CD4-positive, alpha-beta T cell treated with Interleukin-17A for 1 hour (primary cell): ENCODE data around the gene NTRK1.

Experiments used
- DNase-seq: peaks from one replicate; pipeline ENCODE4 v3.0.0-alpha.2; 2020

Gene NTRK1

DNA sequence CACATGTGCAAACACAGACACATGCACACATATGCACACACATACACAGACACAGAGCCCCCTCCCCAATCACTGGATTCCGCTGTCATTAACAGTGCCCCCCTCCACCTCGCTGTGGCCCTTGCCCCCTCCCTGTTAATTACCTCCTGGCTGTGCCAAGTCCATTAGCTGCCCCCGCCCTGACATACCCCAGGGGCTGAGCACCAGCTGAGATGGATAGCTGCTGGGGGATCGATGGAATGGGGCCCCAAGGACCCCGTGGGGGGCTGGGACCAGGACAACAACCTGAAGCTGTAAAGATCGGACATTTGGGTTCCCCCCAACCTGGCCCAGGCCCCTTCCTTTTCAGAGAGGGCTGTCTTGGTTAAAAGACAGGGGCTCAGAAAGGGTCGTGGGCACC, 23.3 kb downstream of the NTRK1 start:
- DNase-seq: no peak

DNA sequence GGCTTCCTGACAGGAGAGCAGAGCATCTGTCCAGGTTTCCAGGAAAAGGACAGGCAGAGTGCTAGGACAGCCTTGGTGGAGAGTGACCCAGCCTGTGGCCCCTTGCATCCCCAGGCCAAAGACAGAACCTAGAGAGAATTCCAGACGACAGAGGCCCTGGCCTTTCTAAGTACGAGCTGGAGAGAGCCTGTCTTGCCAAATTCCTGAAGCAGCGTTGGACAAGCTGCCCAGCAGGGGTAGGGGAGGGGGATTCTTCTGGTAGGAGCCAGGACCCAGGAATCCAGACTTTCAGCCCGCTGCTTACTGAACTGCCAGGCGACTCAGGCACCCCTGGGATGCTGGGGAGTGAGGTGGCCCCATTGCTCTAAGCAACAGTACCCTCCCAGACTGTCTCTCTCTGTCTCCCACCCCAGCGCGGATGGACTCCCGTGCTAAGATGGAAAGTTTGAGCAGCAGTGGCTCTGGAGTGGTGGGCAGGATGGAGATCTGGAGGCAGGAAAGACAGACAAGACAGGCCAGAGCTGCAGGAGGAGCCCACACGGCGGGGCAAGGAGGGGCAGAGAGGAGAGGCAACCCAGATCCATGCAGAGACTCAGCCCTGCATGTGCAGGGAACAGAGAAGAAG, 24.0 kb downstream of the NTRK1 start:
- DNase-seq: no peak

DNA sequence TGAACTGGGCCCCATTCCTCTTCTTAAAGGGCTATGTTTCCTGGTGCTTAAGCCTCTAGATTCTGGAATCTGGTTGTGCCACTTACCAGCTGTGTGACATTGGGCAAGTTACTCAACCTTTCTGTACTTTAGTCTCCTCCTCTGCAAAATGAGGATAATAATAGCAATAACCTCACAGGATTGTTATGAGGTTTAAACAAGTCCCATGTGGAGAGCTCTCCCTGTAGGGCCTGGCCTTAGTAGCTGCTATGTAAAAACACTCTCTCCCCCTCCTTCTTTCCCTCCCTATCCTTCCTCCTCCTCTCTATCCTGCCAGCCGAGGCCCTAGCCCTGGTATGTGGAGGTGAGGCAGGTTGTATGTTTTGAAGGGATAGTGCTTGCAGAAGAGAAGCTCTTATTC, 24.6 kb downstream of the NTRK1 start:
- no peak for DNase-seq

DNA sequence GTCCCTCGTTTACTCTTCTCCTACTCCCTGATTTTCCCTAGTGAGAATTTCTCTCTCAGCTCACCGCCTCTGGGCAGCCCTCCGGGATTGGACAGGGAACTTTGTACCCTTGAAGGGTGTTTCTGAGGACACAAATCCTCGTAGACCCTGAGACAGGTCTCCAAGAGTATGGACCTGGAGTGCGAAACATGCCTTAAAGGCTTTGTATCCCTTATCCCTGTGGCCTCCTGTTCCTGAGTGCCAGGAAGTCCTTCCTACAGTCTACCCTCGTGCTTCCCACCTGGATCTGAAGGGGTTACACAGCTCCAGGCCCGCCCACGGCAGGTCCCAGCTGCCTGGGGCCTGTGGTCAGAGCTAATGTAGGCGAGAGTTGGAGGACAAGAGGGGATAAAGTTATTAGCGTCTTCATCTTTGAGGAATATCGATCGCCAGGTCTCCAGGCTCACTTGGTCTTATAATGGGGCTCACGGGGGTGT, 25.3 kb downstream of the NTRK1 start:
- no peak for DNase-seq

DNA sequence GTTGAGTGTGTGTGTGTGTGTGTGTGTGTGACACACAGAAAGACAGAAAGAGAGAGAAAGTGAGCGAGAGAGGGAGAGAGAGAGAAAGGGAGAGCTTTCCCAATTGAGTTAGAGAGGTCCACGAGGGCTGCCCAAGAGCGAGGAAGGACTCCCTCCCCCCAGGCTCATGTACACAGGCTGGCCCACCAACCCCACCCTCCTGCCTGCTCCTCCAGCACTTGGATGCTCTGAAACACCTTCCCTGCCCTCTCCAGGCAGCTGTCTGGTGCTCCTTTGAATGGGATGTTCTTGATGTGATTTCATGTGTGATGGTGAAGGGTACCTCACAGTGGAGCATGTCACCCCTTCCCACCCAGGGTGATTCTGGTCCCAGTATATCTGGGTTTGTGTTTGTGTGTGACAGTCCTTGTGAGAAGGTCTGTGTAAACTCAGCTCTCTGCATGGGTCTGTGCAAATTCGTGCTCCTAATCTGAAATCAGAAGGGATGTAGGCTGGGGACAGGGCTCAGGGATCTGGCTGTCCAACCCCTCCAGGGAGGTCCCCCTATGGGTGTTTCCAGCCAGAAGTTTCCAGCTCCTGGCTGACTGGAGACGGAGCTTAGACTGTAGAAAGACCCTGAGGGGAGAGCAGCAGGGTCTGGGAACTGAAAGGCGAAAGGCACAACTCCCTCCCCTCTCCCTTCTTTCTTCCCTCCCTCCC, 26.1 kb downstream of the NTRK1 start:
- no peak for DNase-seq

DNA sequence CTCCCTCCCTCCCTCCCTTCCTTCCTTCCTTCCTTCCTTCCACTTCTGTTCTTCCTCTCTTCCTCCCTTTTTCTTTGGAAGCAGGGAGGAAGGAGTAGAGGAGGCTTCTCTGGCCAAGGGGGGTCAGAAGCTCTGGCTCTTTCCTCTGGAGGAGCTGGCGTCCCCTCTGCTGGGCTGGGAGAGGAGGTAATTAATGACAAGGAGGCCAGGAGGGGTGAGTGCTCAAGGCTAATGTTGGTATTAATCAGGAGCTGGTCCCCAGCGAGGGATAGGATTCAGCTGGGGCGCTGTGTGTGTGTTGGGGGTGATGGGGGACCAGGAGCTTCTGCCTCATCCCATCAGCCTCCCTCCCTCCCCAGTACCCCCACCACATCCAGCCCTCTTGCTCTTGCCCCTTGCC, 26.7 kb downstream of the NTRK1 start:
- no peak for DNase-seq

DNA sequence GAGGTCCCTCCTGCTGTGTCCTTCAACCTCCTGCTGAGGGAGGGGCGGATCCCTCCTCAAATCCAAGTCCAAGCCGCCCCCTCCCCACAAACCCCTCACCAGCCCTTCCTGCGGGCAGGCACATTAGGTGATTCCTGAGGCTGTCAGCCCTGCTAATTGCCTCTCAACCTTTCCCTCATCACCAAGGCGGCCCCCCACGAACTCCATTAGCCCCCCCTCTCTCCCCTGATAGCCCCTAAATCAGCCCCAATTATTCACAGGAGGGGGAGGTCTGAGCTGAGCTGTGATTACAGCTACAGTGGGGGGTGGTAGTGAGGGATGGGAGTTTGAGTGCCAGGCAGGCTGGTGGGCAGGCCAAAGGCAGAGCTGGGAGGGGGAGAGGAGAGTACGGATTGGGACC, 27.1 kb downstream of the NTRK1 start:
- no peak for DNase-seq

DNA sequence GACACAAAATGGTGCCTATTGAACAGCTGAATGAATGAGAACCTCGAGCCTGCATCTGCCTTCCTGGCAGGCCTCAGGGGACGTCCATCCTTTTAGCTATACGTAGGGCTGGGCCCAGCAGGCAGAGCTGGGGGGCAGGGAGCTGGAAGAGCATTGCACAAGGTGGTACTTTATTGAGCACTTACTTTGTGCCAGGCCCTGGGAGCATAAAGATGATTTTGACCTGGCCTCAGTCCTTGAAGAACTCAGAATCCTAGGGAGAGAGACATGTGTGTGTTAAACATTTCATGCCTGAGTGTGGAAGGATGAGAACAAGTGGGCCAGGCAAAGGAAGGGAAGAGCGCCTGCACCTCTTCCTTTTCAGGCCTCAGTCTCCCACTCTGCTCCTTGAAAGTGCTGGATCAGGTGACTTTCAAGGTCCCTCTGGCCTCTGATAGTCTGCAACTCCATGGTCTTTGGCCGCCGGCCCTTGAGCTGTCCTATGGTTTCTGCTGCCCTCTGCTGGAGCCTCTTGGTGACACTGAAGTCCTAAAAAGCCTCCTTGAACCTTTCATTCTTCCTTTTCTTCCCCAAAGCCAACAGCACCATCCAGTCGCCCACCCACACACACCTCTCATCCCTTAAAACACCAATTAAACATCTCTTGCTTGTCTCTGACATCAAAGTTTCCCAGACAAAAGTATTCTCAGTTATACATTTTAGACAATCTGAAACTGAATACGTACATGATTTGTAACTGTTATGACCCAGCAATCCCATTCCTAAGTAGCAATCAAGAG, 29.3 kb downstream of the NTRK1 start:
- peak; percentile 60 for DNase-seq

DNA sequence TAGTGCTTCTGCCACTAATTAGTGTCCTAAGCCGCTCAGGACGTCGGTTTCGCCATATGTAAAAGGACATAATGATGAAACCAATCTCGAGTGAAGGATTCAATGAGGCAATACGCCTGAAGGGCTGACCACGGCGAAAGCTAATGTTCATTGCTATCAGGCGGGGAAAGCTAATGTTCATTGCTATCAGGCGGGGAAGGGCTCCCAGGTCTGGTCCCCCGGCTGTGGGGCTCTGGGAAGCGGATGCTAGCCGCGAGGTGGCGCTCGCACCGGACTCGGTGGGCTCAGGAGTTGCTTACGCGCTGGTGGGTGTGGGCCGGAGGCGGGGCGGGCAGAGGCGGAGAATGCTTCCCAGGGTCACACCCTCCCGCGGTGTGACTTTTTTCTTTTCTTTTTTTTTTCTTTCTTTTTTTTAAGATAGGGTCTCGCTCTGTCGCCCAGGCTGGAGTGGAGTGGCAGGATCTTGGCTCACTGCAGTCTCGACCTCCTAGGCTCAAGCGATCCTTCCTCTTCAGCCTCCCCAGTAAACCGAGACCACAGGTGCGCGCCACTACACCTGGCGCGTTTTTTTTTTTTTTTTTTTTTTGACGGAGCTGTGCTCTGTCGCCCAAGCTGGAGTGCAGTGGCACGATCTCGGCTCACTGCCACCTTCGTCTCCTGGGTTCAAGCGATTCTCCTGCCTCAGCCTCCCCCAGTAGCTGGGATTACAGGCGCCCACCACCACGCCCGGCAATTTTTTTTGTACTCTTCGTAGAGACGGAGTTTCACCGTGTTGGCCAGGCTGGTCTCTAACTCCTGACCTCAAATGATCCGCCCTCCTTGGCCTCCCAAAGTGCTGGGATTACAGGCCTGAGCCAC, 31.8 kb downstream of the NTRK1 start:
- peak; percentile 85 for DNase-seq

DNA sequence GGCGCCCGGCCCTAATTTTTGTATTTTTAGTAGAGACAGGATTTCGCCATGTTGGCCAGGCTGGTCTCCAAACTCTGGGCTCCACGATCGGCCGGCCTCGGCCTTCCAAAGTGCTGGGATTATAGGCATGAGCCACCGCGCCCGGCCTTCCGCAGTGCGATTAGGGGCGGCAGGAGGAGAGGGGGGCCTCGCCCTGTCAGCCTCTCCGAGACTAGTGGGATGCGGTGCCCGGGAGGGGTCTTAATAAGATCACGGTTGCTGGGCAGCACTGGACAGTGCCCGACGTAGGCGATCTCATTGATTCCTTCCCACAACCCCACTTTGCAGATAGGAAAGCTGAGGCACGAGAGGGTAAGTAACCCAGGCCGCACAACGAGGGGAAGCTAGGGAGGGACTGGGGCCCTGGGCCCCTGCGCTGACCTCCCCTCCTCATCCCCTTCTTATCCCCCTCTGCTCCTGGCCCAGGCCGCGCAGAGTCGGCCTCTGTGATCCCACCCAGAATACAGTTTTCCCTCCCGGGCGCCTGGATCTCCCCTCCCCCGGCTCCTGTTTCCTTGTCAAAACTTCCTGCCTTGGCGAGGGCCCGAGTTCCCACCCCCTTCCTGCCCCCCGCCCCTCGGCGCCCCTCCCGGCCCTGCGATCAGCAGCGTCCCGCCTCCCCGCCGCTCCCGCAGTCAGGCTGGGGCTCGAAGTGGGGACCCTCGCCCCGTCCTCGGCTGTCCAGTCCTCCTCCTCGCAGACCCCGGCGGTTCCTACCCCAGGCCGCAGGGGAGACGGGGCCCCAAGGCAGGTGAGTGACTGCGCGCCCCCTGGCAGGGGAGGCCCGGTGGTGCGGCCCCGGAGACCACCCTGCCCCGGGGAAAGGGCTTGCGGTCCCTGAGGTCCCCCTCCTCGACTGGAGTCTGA, 32.6 kb downstream of the NTRK1 start, which contains the start of gene PEAR1:
TSS of gene PEAR1 (plus strand) at position 671 of the 906 bp plus-strand sequence. CDS start 10,209 bp downstream, outside the sequence.
- DNase-seq: no peak

DNA sequence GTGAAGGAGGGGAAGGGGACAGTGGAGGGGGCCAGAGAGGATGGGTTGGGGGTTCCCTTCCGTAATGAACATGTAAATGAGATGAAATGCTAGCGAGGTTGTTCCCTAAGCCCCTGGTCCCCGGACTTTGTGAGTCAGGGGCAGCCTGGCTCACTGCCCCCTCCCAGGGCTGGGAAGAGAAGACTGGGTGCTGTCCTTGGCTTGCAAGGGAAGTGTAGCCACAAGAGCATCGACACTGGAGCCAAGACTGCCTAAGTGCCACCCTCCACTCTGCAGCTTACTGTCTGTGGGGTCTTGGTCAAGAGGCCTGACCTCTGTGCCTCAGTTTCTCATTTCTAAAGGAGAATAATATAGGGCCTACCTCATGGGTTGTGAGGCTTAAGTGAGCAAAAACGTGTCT, 33.3 kb downstream of the NTRK1 start:
- no peak for DNase-seq

DNA sequence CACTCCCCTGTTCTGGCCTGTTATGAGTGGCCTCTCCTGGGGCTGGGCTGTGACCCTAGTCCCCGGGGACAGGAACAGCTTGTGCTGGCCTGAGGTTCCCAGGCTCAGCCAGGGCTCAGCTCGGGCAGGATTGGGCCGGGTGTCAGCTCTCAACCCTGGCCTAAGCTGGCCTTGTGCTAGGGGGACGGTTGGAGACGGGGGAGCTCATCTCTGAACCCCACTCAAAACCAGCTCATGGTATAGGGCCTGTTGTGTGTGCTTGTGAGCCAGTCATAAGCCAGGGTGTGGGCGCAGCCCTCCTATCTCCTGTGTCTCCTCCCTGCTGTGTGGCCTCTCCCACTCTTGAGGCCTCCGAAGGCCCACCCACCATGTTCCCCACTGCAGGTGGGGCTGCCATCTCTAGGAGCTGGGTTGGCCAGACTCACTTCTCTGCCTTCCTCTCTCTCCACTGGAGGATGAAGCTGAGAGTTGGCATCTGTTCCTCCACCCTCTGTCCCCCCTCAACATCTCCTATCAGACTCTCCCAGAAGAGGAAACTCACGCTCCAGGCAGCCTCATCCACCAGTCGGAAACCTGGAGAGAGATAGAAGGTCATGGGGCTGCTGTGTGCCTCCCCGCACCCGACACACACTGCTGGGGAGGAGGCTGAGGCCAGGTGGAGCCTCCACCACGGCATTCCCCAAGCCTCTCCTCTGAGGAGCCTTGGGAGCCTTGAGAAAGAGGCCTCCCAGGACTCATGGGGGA, 34.2 kb downstream of the NTRK1 start:
- no peak for DNase-seq

DNA sequence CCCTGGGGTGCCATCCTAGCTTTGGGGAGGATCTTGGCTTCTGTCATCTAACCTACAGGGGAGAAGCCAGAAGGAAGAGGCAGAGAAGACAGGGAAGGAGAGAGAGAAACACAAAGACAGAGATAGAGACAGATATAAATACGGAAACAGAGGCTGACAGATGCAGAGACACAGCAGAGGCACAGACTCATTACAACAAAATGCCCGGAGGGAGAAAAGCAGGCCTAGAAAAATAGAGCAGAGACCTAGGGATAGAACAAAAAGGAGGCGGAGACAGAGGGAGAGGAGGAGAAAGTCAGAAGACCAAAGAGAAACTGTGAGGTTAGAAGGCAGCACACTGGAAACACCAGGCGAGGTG, 34.8 kb downstream of the NTRK1 start:
- no peak for DNase-seq

DNA sequence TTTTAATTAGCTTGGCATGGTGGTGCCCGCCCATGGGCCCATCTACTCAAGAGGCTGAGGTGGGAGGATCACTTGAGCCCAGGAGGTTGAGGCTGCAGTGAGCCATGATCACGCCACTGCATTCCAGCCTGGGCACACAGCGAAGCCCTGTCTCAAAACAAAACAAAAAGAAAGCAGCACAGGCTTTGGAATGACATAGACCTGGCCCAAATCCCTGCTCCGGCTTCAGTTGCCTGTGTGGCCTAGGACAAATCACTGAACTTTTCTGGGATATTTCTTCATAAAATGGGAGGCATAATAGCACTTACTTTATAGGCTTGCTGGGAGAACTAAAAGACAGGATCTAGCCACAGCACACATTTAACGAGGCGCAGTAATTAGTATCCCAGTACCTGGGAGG, 35.3 kb downstream of the NTRK1 start:
- DNase-seq: no peak

DNA sequence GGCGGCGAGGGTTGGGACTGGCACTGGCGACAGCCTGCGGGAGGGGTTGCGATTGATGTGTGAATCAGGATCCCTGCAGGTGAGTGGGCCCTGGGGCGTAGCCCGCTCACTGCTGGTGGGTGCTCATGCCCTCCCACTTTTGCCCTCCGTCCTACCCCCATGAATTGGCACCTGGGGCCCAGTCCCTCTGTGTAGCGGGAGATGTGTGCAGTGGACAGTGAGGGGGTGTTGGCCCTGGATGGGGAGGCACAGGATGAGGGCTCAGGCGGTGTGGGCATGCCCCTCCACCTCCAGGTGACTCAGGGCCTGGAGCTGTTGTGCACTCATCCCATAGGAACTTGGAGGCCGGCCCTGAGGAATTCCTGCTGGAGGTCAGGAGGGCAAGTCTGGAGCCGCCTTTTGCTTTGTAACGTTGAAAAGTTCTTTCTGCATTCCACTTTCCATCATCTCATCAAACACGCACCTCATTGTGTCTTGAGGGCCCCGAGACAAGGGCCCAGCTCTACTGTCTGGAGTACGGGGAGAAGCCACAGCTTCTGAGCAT, 35.9 kb downstream of the NTRK1 start:
- DNase-seq: no peak

DNA sequence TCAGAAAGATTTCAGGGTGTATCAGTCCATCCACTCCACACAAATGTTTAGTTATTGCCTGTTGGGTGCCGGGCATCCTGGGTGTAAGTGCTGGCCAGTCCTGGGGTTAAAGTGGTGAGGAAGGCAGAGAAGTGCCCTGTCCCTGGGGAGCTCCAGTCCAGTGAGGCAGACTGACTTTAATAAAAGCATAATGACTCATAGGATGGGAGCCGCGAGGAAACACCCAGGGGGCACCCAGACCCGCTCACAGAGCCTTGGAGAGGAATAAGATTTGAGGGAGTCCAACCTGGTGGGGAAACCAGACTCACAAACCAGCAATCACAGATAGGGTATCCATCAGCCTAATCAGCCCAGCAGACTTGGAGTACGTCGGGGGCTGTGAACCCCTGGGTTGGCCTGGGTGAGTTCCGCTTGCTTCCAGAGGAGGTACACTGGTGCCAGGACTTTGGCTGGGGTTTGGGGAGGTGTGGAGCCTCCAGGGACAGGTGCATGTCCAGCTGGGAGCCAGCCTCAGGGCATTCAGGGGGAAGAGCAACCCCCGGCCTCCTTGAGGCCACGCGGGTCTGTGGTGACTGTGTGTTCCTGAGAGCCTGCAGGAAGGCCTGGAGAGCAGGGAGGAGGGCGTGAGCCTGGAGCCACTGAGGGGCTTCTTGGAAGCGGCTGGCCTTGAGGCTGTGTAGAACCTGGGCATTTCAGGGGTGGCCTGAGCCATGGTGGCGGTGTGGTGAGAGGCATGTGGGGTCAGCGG, 36.6 kb downstream of the NTRK1 start:
- no peak for DNase-seq

DNA sequence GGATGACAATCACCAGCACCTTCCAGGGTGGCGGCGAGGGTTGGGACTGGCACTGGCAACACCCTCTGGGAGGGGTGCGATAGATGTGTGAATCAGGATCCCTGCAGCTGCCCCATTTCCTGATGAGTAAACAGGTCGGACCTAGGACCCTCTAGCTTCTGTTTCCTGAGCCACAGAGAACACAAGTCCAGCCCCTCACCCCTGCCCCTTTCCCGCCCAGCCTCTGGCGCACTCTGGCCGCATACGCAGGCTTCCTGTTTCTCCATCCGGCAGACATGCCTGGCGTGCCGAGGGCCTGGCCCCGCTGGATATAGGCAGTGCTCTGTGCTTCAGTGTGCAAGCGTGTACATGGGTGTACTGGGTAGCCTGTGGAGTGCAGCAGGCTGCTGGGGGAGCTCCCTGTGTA, 37.5 kb downstream of the NTRK1 start:
- no peak for DNase-seq

DNA sequence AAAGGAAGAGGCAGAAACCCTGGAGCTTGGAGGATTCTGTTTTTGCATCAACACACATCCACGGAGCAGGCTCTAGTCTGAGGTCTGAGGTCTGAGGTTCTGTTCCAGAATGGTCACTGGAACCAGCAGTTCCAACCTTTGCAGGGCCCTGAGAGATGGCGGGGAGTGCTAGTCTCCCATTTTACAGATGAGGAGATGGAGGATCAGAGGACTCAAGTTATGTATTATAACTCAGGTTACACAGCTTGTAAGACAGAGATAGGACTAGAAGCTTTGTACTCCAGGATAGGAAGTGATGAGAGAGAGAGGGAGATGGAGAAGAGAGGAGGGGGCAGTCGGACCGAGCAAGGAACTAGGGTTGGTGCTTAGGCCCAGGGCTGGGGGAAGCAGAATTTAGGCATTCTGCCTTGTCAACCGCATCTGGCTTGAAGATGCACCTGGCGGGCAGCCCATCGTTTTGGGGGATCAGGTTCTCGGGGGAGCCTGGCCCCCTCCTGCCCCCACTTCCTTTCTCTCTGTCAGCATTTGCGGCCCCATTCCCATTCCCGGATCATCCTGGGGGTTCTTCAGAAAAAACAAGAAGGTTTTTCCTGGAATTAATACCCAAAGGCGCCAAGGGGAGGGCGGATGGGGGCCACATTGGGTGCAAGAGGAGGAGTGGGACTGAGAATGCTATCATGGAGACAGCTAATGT, 38.5 kb downstream of the NTRK1 start:
- DNase-seq: no peak

DNA sequence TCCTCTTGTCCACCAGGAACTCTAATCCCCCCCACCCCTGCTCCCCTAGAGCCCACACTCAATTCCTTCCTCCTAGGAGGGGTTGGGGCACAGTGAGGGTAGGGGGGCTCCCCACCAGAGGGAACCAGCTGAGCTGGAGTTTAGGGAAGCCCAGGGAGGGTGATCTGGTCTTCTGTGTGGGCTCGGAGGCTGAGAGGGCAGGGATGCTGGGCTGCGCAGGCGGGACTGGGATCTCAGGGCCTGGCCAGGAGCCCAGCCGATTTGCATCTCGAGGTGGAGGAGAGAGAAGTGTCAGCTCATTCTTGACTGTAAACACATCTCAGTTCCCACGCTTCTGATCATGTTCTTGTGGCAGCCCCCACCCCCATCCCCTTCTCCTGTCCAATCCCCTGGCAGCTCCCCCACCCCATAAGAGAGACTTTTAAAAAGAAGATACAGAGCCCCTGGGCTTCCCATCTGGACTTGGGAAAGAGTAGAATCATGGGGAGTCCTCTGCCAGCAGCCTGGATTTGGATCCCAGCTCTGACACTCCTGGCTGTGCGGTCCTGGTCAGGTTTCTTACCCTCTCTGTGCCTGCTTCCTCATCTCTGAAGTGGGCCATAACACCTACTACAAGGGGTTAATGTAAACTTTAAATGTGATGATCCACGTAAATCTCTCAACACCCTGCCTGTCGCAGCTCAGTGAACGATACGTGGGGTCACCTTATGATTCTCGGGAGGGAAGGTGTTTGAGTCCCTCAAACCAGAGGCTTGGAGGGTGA, 39.5 kb downstream of the NTRK1 start:
- DNase-seq: no peak
